RWPE2 (cell line): Measurements from ENCODE around the gene TTLL5.

ENCODE experiments used
- ATAC-seq: fragments of 200-7000 bp; cut with Tn5 transposase; 3 replicates; pipeline ENCODE4 v1.9.1; 2021; ENCODE audit warnings: low read depth
- DNase-seq: peaks from one replicate; pipeline ENCODE4 v3.0.0-alpha.2; 2020; ENCODE audit warnings: low spot score
- H3K27ac ChIP-seq: fragments of 450-650 bp; 2 replicates; pipeline ENCODE4 v1.5.1; 2017; ENCODE audit warnings: mild to moderate bottlenecking; ENCODE audit not compliant: poor library complexity, severe bottlenecking
- H3K27me3 ChIP-seq: fragments of 250-450 bp; sonication (Bioruptor Pico); 2 replicates; pipeline ENCODE4 v1.5.1; 2021; ENCODE audit warnings: mild to moderate bottlenecking, moderate library complexity; ENCODE audit not compliant: insufficient read depth, poor library complexity, severe bottlenecking
- H3K36me3 ChIP-seq: fragments of 250-450 bp; sonication (Bioruptor Pico); 2 replicates; pipeline ENCODE4 v1.5.1; 2020; ENCODE audit warnings: low read depth, mild to moderate bottlenecking, moderate library complexity
- H3K4me1 ChIP-seq: fragments of 250-450 bp; sonication (Bioruptor Pico); 2 replicates; pipeline ENCODE4 v1.5.1; 2021; ENCODE audit warnings: mild to moderate bottlenecking, moderate library complexity; ENCODE audit not compliant: insufficient read depth, poor library complexity, severe bottlenecking
- H3K4me3 ChIP-seq: fragments of 250-450 bp; sonication (Bioruptor Pico); 2 replicates; pipeline ENCODE4 v1.5.1; 2021; ENCODE audit warnings: mild to moderate bottlenecking, moderate library complexity; ENCODE audit not compliant: severe bottlenecking
- H3K9me3 ChIP-seq: fragments of 250-450 bp; sonication (Bioruptor Pico); 2 replicates; pipeline ENCODE4 v1.5.1; 2021; ENCODE audit warnings: mild to moderate bottlenecking, moderate library complexity; ENCODE audit not compliant: severe bottlenecking
- TF ChIP-seq, protein P1 (sequence below): fragments of 450-650 bp; IDR thresholded peaks from one replicate; pipeline ENCODE4 v1.5.1; 2017; ENCODE audit warnings: mild to moderate bottlenecking, moderate library complexity; ENCODE audit not compliant: poor library complexity, severe bottlenecking

The TTLL5 gene

DNA sequence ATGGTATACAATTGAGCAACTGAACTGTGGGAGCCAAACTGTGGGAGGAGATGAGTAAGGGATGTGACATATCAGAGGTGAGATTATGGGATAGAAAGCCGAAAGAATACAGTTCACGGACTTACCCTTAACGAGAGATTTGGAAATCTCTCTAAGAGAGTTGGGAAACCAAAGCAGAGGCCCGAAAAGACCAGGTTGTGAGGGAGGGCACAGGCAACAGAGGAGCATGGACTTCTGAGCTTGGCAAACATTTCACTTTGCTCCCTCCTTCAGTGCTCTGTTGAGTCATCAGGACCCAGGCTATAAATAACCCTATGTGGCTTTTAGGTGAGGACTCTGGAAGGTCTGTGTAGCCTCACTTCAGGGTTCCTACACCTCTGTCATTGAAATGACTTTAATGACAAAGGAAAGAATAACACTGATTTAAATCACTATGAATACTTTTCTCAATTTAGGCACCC, 200.1 kb downstream of the TTLL5 start:
- Histone ChIP-seq H3K4me3 (no peak overlapping the region), H3K27me3 (no peaks in the 10 kb centered on the region), H3K27ac (no peak overlapping the region), H3K4me1 (peaks cover 20% of the 10 kb centered on the region), H3K36me3 (peaks cover 3% of the 10 kb centered on the region; the same call in 1 of the 2 replicates), H3K9me3 (no peaks in the 10 kb centered on the region)
- DNase-seq (no peak), ATAC-seq (peak; percentile 13; the same call in 2 of the 3 replicates)
- TF ChIP-seq, protein P1, sequence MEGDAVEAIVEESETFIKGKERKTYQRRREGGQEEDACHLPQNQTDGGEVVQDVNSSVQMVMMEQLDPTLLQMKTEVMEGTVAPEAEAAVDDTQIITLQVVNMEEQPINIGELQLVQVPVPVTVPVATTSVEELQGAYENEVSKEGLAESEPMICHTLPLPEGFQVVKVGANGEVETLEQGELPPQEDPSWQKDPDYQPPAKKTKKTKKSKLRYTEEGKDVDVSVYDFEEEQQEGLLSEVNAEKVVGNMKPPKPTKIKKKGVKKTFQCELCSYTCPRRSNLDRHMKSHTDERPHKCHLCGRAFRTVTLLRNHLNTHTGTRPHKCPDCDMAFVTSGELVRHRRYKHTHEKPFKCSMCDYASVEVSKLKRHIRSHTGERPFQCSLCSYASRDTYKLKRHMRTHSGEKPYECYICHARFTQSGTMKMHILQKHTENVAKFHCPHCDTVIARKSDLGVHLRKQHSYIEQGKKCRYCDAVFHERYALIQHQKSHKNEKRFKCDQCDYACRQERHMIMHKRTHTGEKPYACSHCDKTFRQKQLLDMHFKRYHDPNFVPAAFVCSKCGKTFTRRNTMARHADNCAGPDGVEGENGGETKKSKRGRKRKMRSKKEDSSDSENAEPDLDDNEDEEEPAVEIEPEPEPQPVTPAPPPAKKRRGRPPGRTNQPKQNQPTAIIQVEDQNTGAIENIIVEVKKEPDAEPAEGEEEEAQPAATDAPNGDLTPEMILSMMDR: no peak

DNA sequence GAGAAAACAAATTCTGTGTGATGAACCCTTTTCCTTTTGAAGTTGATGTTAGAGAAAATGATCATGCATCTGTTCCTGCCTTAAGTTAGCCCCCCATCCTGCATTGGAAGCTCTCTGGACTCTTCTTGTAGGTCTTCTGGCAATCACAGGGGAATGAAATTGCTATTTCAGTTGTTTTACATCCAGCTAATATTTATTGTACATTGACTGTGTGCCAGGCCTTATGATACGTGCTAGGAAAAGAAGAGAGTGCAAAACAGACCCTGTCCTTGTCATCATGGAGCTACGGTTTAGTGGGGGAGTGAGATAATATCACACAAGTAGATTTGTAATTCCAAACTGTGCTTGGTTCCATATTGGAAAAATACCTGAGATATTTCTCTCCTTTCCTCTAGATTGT, 202.2 kb downstream of the TTLL5 start:
- no peaks in the 10 kb centered on the region for H3K9me3 ChIP-seq
- no peaks in the 10 kb centered on the region for H3K27me3 ChIP-seq
- ATAC-seq (no peak), DNase-seq (no peak)
- TF ChIP-seq, protein P1: no peak
- H3K4me1 ChIP-seq: peaks cover 31% of the 10 kb centered on the region
- peak overlapping the region; percentile 59 for H3K27ac ChIP-seq
- H3K4me3 ChIP-seq: no peak overlapping the region
- 0 out of 2 replicates have a peak, but pooled peaks cover 3% of the 10 kb centered on the region for H3K36me3 ChIP-seq

DNA sequence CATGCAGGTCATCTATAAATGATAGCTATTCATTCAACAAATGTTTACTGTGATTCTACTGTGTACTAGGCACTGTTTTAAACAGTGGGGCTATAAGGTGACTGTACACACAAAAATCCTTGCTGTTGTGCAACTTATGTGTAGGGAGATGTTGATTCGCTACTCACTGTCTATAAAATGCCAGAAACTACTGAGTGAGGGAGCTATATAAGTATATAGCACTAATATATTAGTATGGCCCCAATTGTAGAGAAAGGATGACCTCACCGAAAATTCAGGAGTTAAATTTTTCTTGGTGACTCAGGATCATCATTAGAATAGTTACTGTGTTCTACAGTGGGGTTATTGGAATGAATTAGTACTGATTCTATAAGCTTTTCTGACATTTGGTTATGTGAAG, 203.3 kb downstream of the TTLL5 start:
- H3K36me3 ChIP-seq: 0 out of 2 replicates have a peak, but pooled peaks cover 4% of the 10 kb centered on the region
- H3K27me3 ChIP-seq: no peaks in the 10 kb centered on the region
- H3K4me3 ChIP-seq: no peak overlapping the region
- TF ChIP-seq, protein P1: peak; percentile 12
- H3K9me3 ChIP-seq: no peaks in the 10 kb centered on the region
- H3K4me1 ChIP-seq: peaks cover 37% of the 10 kb centered on the region
- H3K27ac ChIP-seq: peak overlapping the region; percentile 59
- DNase-seq (no peak), ATAC-seq (peak; percentile 87)

DNA sequence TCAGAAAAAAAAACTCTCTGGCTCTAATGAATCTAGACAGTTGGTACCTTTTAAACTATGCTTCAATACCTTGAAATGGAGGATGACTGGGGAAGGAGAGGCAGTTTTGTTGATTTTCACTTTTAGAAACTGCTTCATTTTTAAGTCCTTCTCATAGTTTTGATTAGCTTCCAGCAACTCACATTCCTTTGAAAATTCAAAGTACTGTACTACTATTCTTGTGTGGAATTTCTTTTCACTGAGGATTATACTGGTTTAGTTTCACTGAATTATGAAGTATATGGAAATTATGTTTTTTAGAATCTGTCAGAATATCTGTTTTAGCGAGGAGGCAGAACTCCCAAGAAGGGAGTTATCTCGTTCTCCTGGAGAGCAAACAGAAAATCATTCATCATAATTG, 204.5 kb downstream of the TTLL5 start:
- Histone ChIP-seq H3K27ac (peak overlapping the region; percentile 59), H3K9me3 (no peaks in the 10 kb centered on the region), H3K4me1 (peaks cover 37% of the 10 kb centered on the region), H3K27me3 (no peaks in the 10 kb centered on the region), H3K36me3 (peaks cover 10% of the 10 kb centered on the region; the same call in 1 of the 2 replicates), H3K4me3 (no peak overlapping the region)
- DNase-seq (no peak), ATAC-seq (no peak)
- TF ChIP-seq, protein P1: no peak

DNA sequence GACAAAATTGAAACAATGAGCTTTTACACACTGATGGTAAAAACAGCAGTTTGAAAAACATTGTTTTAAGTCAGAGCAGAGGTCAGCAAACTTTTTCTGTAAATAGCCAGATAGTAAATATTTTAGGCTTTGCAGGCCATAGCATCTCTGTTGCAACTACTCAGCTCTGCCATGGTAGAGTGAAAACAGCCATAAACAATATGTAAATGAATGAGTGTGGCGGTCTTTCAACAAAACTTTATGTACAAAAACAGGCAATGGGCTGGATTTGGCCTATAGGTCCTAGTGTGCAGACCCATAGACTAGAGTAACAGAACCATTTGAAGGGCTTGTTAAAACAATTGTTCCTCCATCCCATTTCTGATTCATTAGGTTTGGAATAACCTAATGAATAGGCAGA, 205.9 kb downstream of the TTLL5 start:
- Histone ChIP-seq H3K4me1 (peaks cover 29% of the 10 kb centered on the region), H3K27ac (peak overlapping the region; percentile 61), H3K4me3 (no peak overlapping the region), H3K36me3 (peaks cover 17% of the 10 kb centered on the region; the same call in 1 of the 2 replicates), H3K9me3 (no peaks in the 10 kb centered on the region), H3K27me3 (no peaks in the 10 kb centered on the region)
- DNase-seq: no peak
- no peak for ATAC-seq
- TF ChIP-seq, protein P1: no peak
